Tibial nerve (tissue), 4 donors: ENCODE results near the gene ISL2.

Source experiments
- EP300 ChIP-seq, 2 donors: sonication (generic); formaldehyde crosslinking; IDR thresholded peaks; one replicate each; pipeline ENCODE4 v1.6.1; 2017; ENCODE audit warnings: antibody characterized with exemption in 2 of 2, mild to moderate bottlenecking in 1 of 2
- POLR2A ChIP-seq, 2 donors: fragments of 450-650 bp; IDR thresholded peaks; one replicate each; pipeline ENCODE4 v1.6.1; 2017; ENCODE audit warnings: antibody characterized with exemption in 2 of 2, mild to moderate bottlenecking in 2 of 2, moderate library complexity in 2 of 2
- TF ChIP-seq, protein P1 (sequence below), 5 experiments: fragments of 200-600 bp in 3 of 5; fragments of 450-650 bp in 2 of 5; sonication (generic) in 3 of 5; IDR thresholded peaks; one replicate each; pipeline ENCODE4 v1.5.1; 2016 to 2019; ENCODE audit warnings: antibody characterized with exemption in 5 of 5, mild to moderate bottlenecking in 3 of 5, moderate library complexity in 2 of 5

DNA sequence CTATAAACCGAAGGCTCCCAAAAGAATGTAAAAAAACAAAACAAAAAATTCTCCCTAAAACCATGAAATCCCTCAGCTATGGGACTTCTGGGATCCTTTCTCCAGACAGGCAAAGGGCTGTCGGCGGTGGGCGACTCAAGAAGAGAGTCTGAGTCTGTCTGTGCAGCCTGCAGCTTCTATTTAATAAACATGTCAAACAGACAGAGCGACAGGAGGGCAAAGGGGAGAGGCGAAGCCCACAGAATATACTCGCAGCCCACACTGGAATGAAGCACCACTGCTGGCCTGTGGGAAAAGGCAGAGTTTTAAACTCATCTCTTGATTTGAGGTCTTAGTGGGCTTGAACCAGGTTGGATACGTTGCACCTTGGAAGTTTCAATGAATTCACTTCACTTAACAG is 40.2 kb downstream of the ISL2 start:
- TF ChIP-seq, protein P1, sequence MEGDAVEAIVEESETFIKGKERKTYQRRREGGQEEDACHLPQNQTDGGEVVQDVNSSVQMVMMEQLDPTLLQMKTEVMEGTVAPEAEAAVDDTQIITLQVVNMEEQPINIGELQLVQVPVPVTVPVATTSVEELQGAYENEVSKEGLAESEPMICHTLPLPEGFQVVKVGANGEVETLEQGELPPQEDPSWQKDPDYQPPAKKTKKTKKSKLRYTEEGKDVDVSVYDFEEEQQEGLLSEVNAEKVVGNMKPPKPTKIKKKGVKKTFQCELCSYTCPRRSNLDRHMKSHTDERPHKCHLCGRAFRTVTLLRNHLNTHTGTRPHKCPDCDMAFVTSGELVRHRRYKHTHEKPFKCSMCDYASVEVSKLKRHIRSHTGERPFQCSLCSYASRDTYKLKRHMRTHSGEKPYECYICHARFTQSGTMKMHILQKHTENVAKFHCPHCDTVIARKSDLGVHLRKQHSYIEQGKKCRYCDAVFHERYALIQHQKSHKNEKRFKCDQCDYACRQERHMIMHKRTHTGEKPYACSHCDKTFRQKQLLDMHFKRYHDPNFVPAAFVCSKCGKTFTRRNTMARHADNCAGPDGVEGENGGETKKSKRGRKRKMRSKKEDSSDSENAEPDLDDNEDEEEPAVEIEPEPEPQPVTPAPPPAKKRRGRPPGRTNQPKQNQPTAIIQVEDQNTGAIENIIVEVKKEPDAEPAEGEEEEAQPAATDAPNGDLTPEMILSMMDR (IDR thresholded peaks at IDR 0.05): no peak
- TF ChIP-seq POLR2A (IDR thresholded peaks at IDR 0.05) (no peak), EP300 (IDR thresholded peaks at IDR 0.05) (no peak)
